Muscle layer of duodenum (tissue), 2 donors: Measurements from ENCODE around the gene PTPRD.

Experiments used
- H3K27ac ChIP-seq: one replicate; pipeline ENCODE4 v1.7.0; 2013; ENCODE audit warnings: mild to moderate bottlenecking, low read length
- H3K27me3 ChIP-seq: one replicate; pipeline ENCODE4 v1.7.0; 2013; ENCODE audit warnings: low read depth, mild to moderate bottlenecking, control low read depth, low read length
- H3K36me3 ChIP-seq, 2 donors: one replicate each; pipeline ENCODE4 v1.7.0; 2013; ENCODE audit warnings: low read length in 2 of 2, control low read depth in 1 of 2, mild to moderate bottlenecking in 1 of 2; ENCODE audit not compliant: insufficient read depth in 2 of 2, control insufficient read depth in 1 of 2
- H3K4me1 ChIP-seq, 2 donors: one replicate each; pipeline ENCODE4 v1.7.0; 2013; ENCODE audit warnings: low read length in 2 of 2, mild to moderate bottlenecking in 2 of 2, control low read depth in 1 of 2, moderate library complexity in 1 of 2; ENCODE audit not compliant: insufficient read depth in 2 of 2, control insufficient read depth in 1 of 2
- H3K4me3 ChIP-seq, 2 donors: one replicate each; pipeline ENCODE4 v1.7.0; 2013; ENCODE audit warnings: low read length in 2 of 2, low read depth in 1 of 2, mild to moderate bottlenecking in 1 of 2
- H3K9me3 ChIP-seq, 2 donors: one replicate each; pipeline ENCODE4 v1.7.0; 2013; ENCODE audit warnings: low read length in 2 of 2, control low read depth in 1 of 2, mild to moderate bottlenecking in 1 of 2; ENCODE audit not compliant: control insufficient read depth in 1 of 2
- donor health status: healthy.

Gene PTPRD

DNA sequence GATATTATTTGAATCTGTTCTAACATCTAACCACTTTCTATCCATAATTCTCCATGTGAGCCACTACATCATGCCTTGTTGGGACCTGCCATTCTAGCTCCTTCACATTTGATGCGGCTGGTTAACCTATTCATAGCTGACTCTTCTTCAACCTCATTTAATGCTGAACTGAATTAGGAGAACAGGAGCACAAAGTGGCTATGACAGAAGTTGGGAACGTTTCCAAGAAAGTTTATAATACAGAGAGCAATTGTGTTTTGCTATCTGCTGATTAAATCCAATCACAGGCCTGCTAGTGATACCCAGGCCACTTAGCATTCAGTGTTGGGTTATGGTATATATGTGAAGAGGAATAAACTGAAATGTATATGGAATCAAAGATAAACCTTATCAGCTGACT is 440.3 kb downstream of the PTPRD start:
- H3K27ac ChIP-seq = no peak overlapping the region

DNA sequence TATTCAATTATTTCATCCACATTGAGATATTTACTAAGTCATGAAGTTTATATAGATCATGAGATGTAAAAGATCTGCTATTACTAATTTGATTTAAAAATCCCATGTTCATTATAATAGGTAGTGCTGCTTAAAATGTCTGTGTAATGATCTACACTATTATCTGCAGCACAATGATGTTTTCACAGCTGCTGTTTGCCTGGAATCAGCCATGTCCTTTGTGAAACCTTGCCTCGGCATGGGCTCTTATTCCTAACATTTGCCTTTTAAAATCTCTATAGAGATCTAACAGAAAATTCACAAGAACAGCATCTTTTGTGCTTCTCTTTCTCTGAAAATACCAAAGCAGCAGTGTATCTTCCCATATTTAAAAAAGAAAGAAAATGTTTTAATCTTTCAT is 444.6 kb downstream of the PTPRD start:
- Histone ChIP-seq H3K27ac (no peak overlapping the region), H3K4me3 (no peak overlapping the region), H3K9me3 (no peaks in the 10 kb centered on the region), H3K36me3 (no peaks in the 10 kb centered on the region), H3K4me1 (no peaks in the 10 kb centered on the region), H3K27me3 (no peaks in the 10 kb centered on the region)

More for the DNA sequence above, 440.3 kb downstream of the PTPRD start:
- no peak overlapping the region for H3K4me3 ChIP-seq
- no peaks in the 10 kb centered on the region for H3K9me3 ChIP-seq
- H3K27me3 ChIP-seq = no peaks in the 10 kb centered on the region
- no peaks in the 10 kb centered on the region for H3K36me3 ChIP-seq
- no peaks in the 10 kb centered on the region for H3K4me1 ChIP-seq

DNA sequence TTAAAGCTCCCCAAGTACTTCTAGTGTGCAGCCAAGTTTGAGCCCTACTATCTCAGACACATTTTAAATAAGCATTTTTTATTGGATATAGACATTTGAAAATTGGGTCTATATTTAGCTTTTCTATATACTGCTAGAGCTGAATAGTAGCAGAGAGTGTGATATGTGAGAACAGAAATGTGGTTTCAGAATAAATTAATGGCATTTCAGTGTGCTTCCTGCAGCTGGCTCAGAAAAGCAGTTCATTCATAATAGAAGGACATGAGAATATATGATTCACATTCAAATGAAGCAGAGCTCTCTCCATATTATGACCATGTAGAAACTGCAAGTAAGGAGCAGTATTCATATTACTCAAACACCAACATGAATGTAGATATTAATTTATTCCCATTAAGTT is 464.0 kb downstream of the PTPRD start:
- H3K9me3 ChIP-seq = peaks cover 0 to 3% of the 10 kb centered on the region in 2 donors
- no peaks in the 10 kb centered on the region for H3K27me3 ChIP-seq
- no peaks in the 10 kb centered on the region for H3K4me1 ChIP-seq
- H3K27ac ChIP-seq = no peak overlapping the region
- no peak overlapping the region for H3K4me3 ChIP-seq
- H3K36me3 ChIP-seq = no peaks in the 10 kb centered on the region

DNA sequence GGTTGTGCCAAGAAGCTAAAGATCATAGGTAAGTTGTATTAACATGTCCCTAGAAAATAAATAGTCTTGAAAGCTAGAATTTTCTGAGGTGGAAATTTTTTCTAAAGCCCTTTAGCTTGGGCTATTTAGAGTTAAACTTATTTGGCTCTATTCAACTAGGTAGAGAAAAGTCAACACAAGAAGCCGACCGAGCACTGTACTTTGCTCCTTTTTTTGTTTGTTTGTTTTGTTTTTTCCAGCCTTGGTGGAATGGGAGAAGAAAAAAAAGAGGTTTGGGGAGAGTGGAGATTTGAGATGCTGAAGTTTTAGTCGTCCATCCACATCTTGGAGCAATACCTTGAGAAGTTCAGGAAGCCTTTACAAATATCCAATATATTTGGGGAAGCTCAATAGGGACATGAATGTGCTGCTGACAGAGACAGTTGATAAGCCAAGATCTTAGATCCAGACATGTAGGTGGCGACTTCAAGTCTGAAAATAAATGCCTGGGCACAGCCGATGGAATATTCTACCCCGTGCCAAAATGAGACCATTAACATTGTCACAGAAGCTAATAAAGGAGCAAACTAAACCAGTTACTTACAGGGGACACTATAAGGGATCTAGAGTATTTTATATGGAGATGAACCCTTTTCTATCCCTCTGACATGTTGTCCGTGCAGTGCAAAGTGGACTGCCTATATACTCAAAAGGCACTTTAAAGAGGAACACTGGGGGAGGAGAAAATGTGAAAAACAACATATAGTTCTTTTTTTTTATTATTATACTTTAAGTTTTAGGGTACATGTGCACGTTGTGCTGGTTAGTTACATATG is 466.1 kb downstream of the PTPRD start:
- Histone ChIP-seq H3K4me1 (no peaks in the 10 kb centered on the region), H3K27ac (no peak overlapping the region), H3K4me3 (no peak overlapping the region), H3K27me3 (no peaks in the 10 kb centered on the region), H3K9me3 (peaks cover 0 to 3% of the 10 kb centered on the region in 2 donors), H3K36me3 (no peaks in the 10 kb centered on the region)

DNA sequence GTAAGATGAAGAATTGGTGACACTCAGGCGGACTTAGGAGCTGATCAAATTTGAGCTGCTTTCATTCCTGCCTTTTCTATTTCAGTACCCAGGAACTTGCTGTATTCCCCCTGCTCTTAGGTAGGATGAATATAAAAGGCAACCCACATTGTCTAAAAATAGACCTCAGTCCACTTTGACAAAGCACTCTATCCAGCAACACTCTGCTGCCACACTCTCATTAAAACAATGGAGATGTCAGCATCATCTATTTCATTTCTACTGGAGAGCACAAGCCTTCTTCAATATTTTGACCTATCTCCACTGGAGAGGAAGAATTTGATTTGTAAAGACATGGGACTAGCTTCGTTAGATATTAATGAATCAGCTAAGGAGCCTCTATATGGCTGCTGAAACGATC is 468.4 kb downstream of the PTPRD start:
- H3K27ac ChIP-seq = no peak overlapping the region
- H3K9me3 ChIP-seq = no peaks in the 10 kb centered on the region

DNA sequence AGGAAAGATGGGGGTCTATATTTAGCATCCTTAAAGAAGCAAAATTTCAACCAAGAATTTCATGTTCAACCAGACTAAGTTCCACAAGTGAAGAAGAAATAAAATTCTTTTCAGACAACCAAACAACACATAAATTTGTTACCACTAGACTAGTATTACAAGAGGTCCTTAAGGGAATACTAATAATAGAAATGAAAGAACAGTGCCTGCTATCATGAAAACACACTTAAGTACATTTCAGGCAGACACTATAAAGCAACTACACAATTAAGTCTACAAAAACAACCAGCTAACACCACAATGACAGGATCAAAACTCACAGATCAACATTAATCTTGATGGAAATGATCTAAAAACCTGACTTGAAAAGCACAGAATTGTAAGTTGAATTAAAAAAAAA is 477.2 kb downstream of the PTPRD start:
- Histone ChIP-seq H3K27me3 (no peaks in the 10 kb centered on the region), H3K36me3 (no peaks in the 10 kb centered on the region), H3K4me1 (no peaks in the 10 kb centered on the region), H3K9me3 (peaks cover 0 to 3% of the 10 kb centered on the region in 2 donors), H3K4me3 (no peak overlapping the region), H3K27ac (no peak overlapping the region)

More for the DNA sequence above, 468.4 kb downstream of the PTPRD start:
- Histone ChIP-seq H3K4me3 (no peak overlapping the region), H3K36me3 (no peaks in the 10 kb centered on the region), H3K4me1 (no peaks in the 10 kb centered on the region), H3K27me3 (no peaks in the 10 kb centered on the region)

DNA sequence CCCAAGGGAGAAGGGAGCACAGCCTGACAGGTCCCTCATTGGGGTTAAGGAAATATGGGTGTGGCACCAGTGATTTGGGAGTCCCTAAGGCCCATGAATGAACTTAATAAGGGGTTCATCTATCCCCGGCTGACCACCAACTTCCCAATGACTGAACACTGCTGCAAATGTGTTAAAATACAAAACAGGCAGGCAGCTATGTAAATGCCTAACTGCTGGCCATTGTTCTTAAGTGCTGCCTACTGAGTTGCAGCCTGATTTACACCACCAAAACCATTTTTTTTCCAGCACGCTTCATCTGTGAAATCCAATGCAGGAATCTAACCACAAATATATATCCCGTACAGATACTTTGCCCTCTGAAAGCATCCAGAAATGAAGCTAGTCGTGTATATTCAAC is 478.5 kb downstream of the PTPRD start:
- H3K27ac ChIP-seq = no peak overlapping the region

DNA sequence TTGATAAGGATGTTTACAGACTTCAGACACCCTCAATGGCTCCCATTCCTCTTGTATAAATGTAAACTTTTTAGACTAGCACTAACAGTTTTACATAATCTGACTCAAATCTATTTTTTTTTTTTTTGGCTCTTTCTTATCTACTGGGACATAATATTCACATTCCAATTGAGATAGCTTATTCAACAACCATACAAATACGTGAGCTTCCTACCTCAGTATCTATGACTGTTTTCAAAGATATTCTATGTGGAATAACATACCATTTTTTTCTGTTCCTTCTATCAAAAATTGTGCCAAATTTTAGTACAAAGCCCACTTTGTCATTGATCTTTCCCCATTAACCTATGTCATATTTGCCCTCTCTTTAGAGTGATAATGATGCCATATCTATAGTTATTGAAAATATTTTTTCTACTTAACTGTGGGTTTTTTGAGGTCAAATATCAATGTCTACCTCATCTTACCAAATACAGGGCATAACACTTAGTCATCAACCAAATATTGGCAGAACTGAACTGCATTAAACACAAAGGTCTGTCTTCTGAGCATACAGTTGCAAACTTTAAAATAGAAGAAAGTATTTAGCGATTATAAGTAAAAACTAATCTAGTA is 482.6 kb downstream of the PTPRD start:
- Histone ChIP-seq H3K4me3 (no peak overlapping the region), H3K4me1 (no peaks in the 10 kb centered on the region), H3K27me3 (no peaks in the 10 kb centered on the region), H3K27ac (no peak overlapping the region), H3K36me3 (no peaks in the 10 kb centered on the region), H3K9me3 (no peaks in the 10 kb centered on the region)

More for the DNA sequence above, 478.5 kb downstream of the PTPRD start:
- Histone ChIP-seq H3K27me3 (no peaks in the 10 kb centered on the region), H3K36me3 (no peaks in the 10 kb centered on the region), H3K4me3 (no peak overlapping the region), H3K9me3 (peaks cover 0 to 3% of the 10 kb centered on the region in 2 donors), H3K4me1 (no peaks in the 10 kb centered on the region)

DNA sequence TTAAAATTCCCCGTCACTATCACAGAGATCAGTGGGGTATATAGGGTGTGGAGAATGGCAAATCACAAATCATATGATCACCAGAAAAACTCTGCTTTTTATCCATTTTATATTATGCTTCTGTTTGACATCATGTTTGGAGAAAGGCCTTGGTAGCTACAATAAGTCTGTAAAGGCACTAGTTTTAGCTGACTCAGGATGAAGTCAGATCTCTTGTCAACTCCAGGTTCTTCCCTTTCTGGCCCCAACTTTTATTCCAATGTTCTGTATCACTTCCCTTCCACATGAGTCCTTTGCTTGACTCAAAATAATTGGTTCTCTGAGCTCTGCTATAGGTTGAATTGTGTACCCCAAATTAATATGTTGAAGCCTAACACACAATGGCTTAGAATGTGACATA is 484.9 kb downstream of the PTPRD start:
- Histone ChIP-seq H3K27ac (no peak overlapping the region), H3K4me3 (no peak overlapping the region), H3K4me1 (no peaks in the 10 kb centered on the region), H3K9me3 (no peaks in the 10 kb centered on the region), H3K27me3 (no peaks in the 10 kb centered on the region), H3K36me3 (no peaks in the 10 kb centered on the region)

DNA sequence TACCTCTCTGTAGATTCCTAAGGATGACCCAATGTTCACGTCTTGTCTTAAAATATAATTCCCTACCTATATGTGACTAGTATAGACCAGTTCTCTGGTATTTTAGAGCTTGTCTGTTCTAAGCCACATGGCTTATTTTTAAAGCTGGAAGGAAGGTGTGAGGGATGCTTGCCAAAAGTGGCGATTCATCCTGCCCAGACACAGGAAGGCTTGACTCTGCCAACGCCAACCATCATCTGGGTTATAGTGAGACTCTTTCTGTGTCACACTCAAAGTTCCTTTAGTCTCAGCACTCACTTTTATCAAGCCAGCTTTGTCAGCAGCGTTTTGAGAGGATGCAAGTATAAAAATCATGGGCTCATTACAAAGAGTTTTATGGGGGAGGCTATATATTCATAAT is 500.0 kb downstream of the PTPRD start:
- H3K9me3 ChIP-seq = no peaks in the 10 kb centered on the region
- H3K4me1 ChIP-seq = no peaks in the 10 kb centered on the region
- H3K27me3 ChIP-seq = no peaks in the 10 kb centered on the region
- no peak overlapping the region for H3K27ac ChIP-seq
- H3K4me3 ChIP-seq = no peak overlapping the region
- no peaks in the 10 kb centered on the region for H3K36me3 ChIP-seq

DNA sequence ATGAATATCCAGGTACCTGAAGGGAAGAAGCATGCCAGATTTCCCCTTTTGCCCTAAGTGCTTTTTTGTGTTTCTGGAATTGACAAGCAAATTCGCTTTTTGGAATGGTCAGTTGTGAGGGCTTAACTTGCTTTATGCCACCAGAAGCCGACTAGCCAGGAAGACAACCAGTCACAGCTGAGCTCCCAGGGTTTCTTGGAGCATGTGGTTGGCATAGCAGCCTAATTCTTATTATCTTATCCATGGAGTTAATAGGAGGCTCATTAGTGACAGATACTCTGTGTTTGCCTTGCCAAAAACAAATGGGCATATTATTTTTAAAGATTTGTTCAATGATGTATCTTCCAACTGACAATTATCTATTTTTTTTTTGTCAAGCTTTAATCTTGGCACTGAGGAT is 500.7 kb downstream of the PTPRD start:
- Histone ChIP-seq H3K9me3 (no peaks in the 10 kb centered on the region), H3K27ac (no peak overlapping the region), H3K36me3 (no peaks in the 10 kb centered on the region), H3K4me1 (no peaks in the 10 kb centered on the region), H3K27me3 (no peaks in the 10 kb centered on the region), H3K4me3 (no peak overlapping the region)
